Raji (cell line): ENCODE data around the gene SLC39A10.

ENCODE experiments used
- POLR2A ChIP-seq: IDR thresholded peaks from 2 replicates; pipeline ENCODE4 v1.6.1; 2011; ENCODE audit warnings: low read depth, low read length, control low read depth; ENCODE audit not compliant: insufficient read depth

The SLC39A10 gene

GRCh38 chr2:195639959-195640358 is 17.1 kb upstream of the SLC39A10 start:
- TF ChIP-seq POLR2A, result no peak

- TF ChIP-seq POLR2A, result no peak
These were observed 14.9 kb upstream of the SLC39A10 start for GRCh38 chr2:195642027-195642678.

- no peak for TF ChIP-seq POLR2A
These were observed 14.4 kb upstream of the SLC39A10 start for GRCh38 chr2:195642679-195643068.

GRCh38 chr2:195645413-195645812 is 11.6 kb upstream of the SLC39A10 start:
- no peak for TF ChIP-seq POLR2A

- no peak for TF ChIP-seq POLR2A
These were observed 10.6 kb upstream of the SLC39A10 start for GRCh38 chr2:195646424-195646823.

- no peak for TF ChIP-seq POLR2A
These were observed 9.7 kb upstream of the SLC39A10 start for GRCh38 chr2:195647302-195647701.

- TF ChIP-seq POLR2A, result no peak
These were observed 8.2 kb upstream of the SLC39A10 start for GRCh38 chr2:195648787-195649186.

- TF ChIP-seq POLR2A, result 0 out of 2 replicates have a peak, but pooled peaks have one; percentile 15
These were observed 7.3 kb upstream of the SLC39A10 start for GRCh38 chr2:195649629-195650190.

- no peak for TF ChIP-seq POLR2A
These were observed 6.0 kb upstream of the SLC39A10 start for GRCh38 chr2:195651046-195651445.

GRCh38 chr2:195652911-195653310 is 4.1 kb upstream of the SLC39A10 start:
- TF ChIP-seq POLR2A, result no peak

- TF ChIP-seq POLR2A, result no peak
These were observed 716 bp upstream of the SLC39A10 start for GRCh38 chr2:195656161-195656858.

GRCh38 chr2:195657634-195658540 is 861 bp downstream of the SLC39A10 start:
- TF ChIP-seq POLR2A, result peak; percentile 53

GRCh38 chr2:195658541-195658890 is 1.5 kb downstream of the SLC39A10 start:
- TF ChIP-seq POLR2A, result no peak

- TF ChIP-seq POLR2A, result no peak; the same call in 1 of the 2 replicates
These were observed 2.1 kb downstream of the SLC39A10 start for GRCh38 chr2:195659114-195659513.
